Hematopoietic multipotent progenitor cell treated with erythropoietin and hydrocortisone succinate and interleukin-3 and kit ligand, for 17 days (in vitro differentiated cells): ENCODE measurements around the gene YAF2.
"Not testable (repeated sequence)": the region's sequence is repeated elsewhere in the genome, so short reads cannot be mapped to it uniquely, and the experiment has no call there.

Experiments
- DNase-seq: peaks from one replicate; pipeline ENCODE4 v3.0.0-alpha.2; 2015; ENCODE audit warnings: low spot score

Gene YAF2

DNA sequence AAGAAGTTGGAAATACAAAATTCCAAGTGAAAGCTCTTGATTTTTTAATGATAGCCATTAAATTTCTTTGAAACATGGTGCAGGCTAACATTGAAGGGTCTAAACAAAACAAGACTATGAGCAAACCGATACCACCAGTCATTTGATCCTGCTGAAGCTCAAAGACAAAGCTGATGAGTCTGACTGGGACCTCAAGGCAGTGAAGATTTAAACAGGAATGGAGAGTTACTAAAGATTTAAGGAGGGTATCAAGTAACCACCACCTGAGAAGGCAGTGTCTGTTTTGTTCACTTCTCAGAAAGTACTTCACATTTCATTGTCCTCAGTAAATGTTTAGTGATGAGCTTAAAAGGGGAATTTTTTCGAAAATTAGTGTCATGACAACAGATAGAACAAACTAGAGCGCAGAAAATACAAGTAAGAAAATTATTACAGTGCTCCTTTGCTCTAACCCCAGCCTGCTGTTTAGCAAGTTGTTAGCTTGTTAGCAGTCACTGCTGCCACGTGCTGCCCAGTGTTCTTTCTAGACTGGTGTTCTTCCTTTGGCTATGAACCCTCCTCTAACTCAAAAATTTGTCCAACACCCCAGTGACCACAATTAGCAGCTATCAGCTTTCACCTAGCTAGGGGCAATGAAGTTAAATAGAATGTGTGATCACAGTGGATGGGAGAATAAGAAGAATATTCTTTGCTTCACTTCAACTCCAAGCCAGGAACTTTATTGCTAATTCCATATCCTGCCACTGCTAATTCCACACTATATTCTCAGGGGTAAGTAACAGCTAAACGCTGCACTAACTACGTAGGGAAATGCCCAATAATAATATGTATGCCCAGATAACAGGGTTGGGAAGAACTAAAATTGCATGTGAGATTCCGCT, 41.1 kb downstream of the YAF2 start:
- DNase-seq, result no peak

DNA sequence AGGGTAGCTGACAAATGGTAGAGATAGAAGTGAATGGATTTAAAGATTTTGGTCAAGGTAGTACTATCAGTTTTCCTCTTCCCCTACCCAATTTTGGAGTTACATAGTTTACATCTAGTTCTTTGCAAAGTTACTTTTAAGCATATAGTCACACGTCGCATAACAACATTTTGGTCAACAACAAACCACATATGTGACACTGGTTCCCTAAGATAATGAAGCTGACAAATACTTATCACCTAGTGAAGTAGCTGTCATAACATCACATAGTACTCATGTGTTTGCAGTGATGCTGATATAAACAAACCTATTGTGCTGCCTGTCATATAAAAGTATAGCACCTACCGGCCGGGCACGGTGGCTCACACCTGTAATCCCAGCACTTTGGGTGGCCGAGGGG, 45.4 kb downstream of the YAF2 start:
- no peak for DNase-seq

DNA sequence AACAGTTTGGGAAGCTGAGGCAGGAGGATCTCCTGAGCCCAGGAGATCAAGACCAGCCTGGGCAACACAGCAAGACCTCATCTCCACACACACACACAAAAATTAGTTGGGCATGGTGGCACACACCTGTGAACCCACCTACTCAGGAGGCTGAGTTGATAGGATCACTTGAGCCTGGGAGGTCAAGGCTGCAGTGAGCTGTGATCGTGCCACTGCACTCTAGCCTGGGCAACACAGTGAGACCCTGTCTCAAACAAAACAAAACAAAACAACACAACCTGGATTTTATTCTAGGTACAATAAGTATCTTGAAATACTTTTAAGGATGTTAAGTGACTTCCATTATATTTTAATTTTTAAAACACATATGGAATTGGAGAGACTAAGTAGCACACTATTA, 45.8 kb downstream of the YAF2 start:
- no peak for DNase-seq

DNA sequence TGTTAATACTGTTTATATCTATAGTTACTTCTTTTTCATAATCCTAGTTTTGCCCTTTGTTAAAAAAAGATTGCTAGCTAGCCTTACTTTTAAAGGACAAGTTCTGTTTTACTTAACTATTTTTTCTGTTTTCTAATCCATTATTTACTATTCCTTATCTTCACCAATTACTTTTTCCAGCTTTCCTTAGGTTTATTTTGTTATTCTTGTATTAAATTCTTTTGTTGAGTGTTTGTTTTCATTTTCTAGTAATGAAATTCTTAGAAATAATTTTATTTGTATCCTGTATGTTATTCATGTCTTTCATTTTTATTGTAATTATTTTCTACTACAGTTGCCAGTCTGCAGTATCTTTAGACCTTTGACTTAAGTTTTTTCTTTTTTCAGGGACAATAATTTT, 47.7 kb downstream of the YAF2 start:
- DNase-seq, result no peak

DNA sequence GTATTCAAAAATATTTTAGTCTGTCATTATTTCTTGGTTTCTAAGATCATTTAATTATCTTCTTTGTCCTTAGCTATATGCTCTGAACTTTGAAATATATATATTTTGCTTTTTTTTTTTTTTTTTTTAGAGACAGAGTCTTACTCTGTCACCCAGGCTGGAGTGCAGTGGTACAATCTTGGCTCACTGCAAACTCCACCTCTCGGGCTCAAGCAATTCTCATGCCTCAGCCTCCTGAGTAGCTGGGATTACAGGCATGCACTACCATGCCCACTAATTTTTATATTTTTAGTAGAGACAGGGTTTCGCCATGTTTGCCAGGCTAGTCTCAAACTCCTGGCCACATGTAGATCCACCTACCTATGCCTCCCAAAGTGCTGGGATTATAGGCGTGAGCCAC, 49.8 kb downstream of the YAF2 start:
- not testable (repeated sequence) for DNase-seq

DNA sequence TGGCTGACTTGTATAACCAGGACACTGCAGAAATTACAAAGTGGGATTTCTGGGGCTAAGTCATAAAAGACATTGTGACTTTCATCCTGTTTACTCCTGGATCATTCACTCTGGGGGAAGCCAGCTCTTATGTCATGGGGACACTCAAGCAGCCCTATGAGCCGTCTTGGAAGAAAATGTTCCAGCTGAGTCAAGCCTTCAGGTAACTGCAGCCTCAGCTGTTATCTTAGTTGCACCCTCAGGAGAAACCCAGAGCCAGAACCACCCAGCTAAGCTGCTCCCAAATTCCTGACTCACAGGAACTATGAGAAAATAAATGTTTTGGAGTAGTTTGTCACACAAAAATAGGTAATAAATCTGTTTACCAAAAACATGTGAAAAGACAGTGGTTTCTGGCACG, 50.2 kb downstream of the YAF2 start:
- DNase-seq, result no peak

DNA sequence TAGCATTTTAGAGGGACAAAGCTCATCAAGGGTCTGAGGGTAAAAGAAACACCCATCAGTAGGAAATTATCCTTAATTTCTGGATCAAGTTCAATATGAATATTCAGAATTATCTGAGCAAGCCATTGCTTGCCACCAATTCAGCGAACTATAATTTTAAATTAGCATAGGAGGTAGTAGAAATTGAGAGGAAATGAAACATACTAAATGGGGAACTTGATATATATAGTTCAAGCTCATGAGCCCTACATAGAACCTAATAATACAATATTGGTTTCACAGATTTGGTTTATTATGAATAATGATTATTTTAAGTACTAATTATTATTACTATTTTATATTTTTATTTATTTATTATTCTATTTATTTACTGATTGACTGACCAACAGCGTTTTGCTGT, 51.3 kb downstream of the YAF2 start:
- DNase-seq, result no peak

DNA sequence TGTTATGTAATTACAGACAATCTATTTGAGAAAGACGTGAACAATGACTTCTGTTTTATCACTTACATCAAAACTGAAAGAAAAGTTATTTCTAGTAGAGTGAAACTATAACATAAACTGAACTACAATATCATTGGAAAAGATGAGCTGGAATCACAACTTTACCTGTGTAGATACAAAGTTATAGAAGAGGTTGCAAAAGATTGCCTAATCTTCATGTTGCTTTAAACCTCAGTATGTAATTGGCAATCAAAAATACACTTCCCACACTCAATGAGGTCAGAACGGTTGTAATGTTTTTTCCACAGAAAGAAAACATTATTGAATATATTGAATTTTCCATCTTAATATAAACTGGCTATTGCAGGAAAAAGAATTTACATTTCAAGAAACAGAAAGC, 55.7 kb downstream of the YAF2 start:
- DNase-seq, result no peak

DNA sequence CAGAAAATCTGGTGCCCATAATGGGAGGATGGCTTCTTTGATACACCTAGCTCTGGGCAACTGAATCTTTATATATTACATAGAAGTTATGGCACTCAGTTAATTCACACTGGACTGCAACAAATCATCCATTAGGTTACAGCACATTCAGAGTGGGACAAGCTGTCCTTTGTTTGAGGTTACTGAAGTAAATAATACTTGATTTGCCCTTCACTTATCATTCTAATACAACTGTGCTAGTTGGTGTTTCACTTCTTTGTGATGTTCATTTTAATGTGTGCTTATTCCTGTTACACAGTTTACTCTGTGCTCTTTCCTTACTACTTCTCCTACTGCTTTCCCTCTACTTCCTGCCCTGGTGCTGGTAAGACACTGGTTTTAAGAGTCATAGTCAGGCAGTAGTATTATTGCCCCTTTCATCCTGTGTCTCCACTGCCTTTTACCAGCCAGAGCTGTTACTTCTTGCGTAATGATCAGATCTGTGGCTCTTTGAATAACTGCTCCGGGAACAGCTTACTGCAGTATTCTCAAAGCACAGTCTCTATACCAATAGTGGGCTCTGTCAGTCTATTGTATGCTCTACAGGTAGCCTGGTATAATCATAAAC, 57.0 kb downstream of the YAF2 start:
- DNase-seq, result no peak

DNA sequence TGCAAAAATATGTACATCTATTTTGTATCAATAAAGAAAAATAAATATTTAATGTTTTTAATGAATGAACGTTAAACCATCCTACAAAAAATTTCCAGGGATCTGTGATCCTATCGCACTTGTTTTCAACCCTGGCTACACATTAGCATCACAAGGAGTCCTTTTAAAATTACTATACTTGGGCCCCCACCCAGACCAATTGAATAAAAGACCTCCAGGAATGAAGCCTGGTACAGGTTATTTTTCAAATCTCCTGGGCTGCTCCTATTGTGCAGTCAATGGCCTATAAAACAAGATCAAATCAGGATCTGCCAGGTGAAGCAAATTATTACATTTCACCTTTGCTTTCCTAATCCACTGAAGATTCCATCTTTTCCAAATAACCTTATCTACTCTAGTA, 59.9 kb downstream of the YAF2 start:
- no peak for DNase-seq

DNA sequence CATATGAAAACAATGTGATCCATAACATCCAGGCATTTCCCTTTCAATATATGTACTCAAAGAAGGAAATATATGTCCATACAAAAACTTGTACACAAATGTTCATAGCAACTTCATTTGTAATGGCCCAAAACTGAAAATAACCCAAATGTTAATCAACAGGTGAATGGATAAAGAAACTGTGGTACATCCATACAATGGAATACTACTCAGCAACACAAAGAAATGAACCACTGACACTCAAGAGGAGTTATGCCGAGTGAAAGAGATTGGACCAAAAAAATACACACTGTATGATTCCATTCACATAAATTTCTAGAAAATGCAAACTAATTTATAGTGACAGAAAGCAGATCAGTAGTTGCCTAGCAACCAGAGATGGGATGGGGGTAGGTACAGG, 63.1 kb downstream of the YAF2 start:
- no peak for DNase-seq

DNA sequence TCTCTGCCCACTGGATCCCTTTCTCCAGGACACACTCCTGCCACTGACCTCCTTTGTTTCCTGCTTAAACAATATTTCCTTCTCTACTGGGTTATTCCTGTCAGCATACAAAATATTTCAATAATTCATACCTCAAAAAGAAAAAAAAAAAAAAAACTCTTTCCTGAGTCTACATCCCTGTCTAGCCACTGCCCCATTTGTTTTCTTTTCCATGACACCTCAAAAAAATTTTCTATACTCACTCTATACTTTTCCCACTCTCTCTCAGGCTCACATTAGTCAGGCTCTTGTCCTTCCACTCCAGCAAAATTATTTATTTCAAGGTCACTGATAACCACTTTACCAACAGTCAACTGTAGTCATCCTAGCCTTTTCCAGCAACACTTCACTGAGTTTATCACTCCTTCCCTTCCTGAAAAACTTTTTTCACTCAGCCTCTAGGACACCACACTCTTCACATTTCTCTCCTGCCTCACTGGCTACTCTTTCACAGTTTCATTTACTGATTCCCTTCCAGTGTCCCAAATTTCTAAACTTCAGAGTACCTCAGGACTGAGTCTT, 64.0 kb downstream of the YAF2 start:
- no peak for DNase-seq

DNA sequence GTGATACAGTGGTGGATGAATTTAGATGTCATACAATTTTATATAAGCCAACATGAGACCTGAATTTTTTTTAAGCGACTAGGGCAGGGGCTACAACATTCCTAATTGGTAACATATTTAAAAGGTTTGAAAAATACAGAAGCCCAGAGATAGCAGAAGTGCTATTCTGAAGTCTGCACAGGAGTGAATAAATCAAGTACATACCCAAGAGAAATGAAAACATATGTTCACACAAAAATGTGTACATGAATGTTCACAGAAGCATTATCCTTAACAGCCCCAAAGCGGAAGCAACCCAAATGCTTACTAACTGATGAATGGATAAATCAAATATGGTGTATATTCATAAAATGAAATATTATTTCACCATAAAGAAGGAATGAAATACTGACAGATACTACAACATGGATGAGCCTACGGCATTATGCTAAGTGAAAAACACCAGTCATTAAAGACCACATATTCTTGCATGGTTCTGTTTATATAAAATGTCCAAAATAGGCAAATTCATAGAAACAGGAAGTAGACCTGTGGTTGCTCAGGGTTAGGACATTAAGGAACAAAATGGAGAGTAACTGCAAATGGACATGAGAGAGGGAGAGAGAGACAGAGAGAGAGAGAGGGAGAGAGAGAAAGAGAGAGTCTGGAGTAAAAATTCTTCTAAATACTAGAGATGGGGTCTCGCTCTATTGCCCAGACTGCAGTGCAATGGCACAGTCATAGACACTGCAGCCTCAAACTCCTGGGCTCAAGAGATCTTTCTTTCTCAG, 65.4 kb downstream of the YAF2 start:
- no peak for DNase-seq

DNA sequence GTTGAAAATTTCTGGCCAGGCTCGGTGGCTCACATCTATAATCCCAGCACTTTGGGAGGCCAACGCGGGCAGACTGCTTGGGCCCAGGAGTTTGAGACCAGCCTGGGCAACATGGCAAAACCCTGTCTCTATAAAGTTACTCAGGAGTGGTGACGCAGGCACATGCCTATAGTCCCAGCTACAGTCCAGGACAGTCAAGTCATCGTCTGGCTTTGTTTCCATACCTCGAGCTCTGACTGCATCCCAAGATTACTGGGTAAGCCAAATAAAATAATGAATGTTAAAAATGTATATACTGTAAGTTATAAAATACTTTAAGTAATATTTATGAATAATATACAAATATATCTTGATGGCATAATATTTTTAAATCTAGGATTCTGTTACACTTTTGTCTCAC, 70.3 kb downstream of the YAF2 start:
- DNase-seq, result no peak

DNA sequence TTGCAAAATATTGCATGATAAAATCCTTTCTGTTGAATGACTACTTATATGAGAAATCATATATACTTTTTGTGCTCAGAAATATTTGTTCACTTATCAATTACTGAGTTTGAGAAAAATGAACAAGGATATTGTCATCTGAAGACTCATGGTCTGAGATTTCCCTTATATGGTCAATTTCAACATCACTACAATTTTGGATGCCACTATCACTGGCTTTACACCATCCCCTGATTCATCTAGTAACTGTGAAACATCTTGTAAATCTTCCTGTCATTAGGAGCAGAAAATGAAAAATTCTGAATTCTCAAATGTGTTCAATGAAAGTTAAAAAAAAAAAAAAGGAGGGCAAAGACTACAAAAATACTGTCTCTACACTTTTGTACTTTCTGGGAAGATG, 71.5 kb downstream of the YAF2 start:
- no peak for DNase-seq

DNA sequence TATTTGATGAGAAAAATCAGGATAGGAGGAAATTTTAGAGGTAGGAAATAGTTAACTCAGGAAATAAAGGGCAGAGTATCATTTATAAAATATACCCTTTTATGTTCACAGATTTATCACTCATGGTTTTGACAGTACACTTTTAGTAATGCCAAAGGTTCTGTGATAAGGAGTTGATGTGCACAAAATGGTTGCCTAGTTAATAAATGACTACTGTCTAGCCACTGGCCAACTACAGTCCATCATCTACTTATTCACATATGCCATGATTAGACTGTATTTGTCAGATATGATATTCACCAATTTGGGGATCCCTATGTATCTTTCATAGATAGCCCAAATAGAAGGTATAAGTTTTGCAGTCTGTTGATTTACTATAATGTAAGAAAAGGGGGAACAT, 74.1 kb downstream of the YAF2 start:
- no peak for DNase-seq

DNA sequence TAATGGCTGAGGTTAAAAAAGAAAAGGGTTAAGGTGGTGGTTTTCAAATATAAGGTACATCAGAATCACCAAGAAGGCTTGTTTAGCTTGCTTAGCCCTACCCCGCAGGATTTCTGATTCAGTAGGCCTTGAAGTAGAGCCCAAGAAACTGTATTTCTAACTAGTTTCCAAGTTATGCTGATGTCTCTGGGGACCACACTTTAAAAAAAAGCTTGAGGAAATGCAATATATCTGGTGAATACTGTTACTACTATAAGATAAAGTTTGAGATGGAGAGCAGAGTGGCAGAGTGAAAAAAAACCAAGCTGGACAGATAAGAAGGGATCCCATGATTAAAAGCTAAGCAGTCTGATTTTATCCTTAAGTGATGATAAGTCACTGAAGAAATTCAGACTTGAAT, 75.1 kb downstream of the YAF2 start:
- DNase-seq, result no peak

DNA sequence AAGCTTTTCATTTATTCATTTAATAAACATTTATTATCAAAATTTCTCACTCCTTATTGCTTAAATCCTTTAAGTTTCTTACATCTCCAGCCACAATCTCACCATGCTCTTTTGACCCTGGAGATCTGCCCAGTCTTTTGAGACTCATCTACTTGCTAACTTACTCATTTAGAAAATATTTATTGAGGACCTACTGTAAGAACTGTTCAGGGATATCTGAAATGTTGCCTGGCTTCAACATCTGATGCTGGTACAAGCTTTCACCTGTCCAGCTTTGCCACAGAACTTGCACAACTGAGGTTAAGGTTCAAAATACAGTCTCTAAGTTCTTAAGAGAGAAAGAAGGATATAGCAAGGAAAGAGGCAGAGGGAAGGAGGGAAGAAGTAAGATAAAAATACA, 75.9 kb downstream of the YAF2 start:
- DNase-seq, result no peak

DNA sequence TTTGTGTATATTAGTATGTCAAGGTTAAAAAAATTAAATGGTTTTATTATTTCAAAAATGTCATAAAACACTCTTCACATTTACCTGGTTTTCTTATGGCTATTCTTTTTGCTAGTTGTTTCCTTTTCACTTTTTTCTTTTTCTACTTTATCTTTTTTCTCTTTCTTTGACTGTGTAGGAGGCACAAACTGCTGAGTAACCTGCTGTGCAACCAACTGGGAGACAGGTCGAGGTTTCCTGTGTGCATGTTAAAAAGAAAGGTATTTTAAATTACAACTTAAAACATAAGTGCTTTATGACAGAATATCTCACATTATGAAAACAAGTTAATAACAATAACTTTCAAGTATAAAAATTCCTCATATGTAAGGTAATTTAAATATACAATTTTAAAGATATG, 76.5 kb downstream of the YAF2 start:
- no peak for DNase-seq

DNA sequence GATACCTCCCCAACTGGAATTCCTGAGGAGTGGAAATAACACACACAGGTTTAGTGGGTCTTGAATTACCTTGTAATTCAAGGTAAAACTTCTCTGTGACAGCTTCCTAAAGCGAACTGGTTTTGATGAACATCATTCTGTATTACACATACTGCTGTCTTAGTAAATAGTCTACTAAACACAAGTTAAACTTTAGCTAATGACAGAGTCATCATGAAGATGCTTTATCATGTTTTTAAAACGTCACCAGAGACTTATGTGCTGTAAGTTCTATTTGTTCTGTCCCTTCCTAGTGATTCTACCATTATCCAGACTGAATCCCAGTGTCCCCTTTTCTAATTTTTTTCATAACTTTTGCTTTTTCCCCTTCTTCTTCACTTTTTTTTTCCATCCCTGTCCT, 81.8 kb downstream of the YAF2 start:
- DNase-seq, result no peak

DNA sequence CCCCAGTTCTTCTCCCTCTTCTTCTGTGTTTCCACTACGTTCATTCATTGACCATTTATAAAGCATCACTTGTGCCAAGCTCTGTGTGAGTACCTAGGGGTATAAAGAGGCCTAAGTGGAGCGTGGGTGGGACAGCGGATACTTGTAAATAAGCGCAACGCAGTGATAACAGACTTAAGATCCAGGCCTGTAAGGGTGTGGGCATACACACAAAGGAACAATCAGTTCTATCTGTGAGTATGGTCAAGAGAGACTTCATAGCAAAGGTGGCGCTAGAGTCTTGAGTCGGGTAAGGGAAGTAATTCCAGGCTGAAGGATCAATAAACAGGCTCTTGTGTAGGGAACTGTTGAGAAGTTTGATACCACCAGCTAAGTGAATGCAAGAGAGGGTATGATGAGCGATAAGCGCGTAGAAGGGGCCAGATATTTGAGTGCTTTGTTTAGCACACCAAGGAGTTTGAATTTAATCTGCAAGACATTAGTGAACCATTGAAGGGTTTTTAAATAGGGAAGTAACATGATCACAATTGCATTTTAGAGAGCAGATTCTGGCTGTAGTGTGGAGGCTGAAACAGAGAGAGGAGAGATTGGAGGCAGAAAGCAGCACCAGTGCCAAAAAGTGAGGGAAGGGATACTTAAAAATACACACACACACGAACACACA, 92.4 kb downstream of the YAF2 start:
- no peak for DNase-seq

DNA sequence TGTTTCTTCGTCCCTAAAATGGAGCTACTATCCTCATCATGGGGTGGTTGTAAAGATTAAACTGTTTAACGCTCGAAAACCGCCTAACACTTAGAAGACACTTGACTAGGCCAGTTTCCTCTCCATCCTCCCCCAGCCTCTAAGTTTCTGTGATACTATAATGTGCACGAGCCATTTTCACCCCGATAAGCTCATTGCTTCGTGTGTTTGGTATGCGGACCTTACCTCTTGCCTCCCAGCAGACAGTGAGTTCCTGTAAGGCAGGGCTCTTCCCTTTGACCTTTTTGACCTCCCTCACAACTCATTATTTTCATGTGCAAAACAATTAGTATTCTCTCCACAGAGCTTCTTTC, 92.9 kb downstream of the YAF2 start:
- DNase-seq, result no peak
